GM13977 (cell line): ENCODE results near the gene ACYP2.
"Not testable (repeated sequence)": the region's sequence is repeated elsewhere in the genome, so short reads cannot be mapped to it uniquely, and the experiment has no call there.

Experiments
- DNase-seq: peaks from one replicate; pipeline ENCODE4 v3.0.0; 2012; ENCODE audit warnings: low spot score
- CTCF ChIP-seq: IDR thresholded peaks from 2 replicates; pipeline ENCODE4 v1.5.1; 2012; ENCODE audit warnings: mild to moderate bottlenecking, control low read depth; ENCODE audit not compliant: insufficient read depth; ENCODE audit errors: extremely low read depth, missing control alignments
- in situ Hi-C: fragments of 300-500 bp; cut with MboI; formaldehyde crosslinking; loops from one replicate; pipeline ENCODE4 v1.12.0; 2022; ENCODE audit warnings: low sequenced_read_pairs, low pct_unique_long_range_greater_than_20kb, mixed read lengths, inconsistent platforms; ENCODE audit not compliant: unreplicated experiment

Gene ACYP2

GRCh38 chr2:54285451-54285850, 170.0 kb downstream of the ACYP2 start:
- in situ Hi-C loops: no loop called here
- TF ChIP-seq CTCF: no peak
- DNase-seq: no peak

GRCh38 chr2:54287532-54287931, 172.1 kb downstream of the ACYP2 start:
- DNase-seq: no peak
- in situ Hi-C loops: no loop called here
- TF ChIP-seq CTCF: no peak

- DNase-seq: no peak
- TF ChIP-seq CTCF: no peak
- in situ Hi-C loops: no loop called here
Measured at GRCh38 chr2:54289917-54290316, 174.5 kb downstream of the ACYP2 start.

GRCh38 chr2:54290356-54291025, 175.1 kb downstream of the ACYP2 start:
- no peak for DNase-seq
- in situ Hi-C loops: no loop called here
- TF ChIP-seq CTCF: no peak

GRCh38 chr2:54294665-54295064, 179.2 kb downstream of the ACYP2 start:
- DNase-seq, in situ Hi-C loops: not testable (repeated sequence)

GRCh38 chr2:54295911-54296310, 180.5 kb downstream of the ACYP2 start:
- in situ Hi-C loops: no loop called here
- no peak for TF ChIP-seq CTCF
- DNase-seq: no peak

- no peak for TF ChIP-seq CTCF
- in situ Hi-C loops: no loop called here
- DNase-seq: no peak
Measured at GRCh38 chr2:54298514-54298913, 183.1 kb downstream of the ACYP2 start.
